ENCODE results near the gene FHOD3.

GRCh38 chr18:36680042-36680441 lies 382.5 kb downstream of the FHOD3 start:
- TF ChIP-seq CTCF (IDR thresholded peaks at IDR 0.05) (no peak), POLR2A (IDR thresholded peaks at IDR 0.05) (no peak), POLR2AphosphoS5 (IDR thresholded peaks at IDR 0.05; ENCODE audit: insufficient read depth in 1 of 2, low read depth in 1 of 2) (no peak)
